Tibial nerve (tissue), 4 donors: ENCODE measurements around the gene PSD2. TPM values are rescaled to one million over a fixed set of nuclear protein-coding genes. Genes with fewer than 3 reads are reported as not detected.
A peak's percentile ranks its signal among the peaks of the same experiment; 100 is the strongest.

ENCODE experiments used
- DNase-seq, 2 donors: peaks; one replicate each; pipeline ENCODE4 v3.0.0-alpha.2; 2019; ENCODE audit warnings: low spot score in 2 of 2
- H3K27ac ChIP-seq, 4 donors: fragments of 200-600 bp; sonication (generic) in 3 of 4; one replicate each; pipeline ENCODE4 v1.5.1; 2017 to 2019; ENCODE audit warnings: mild to moderate bottlenecking in 1 of 4
- H3K27me3 ChIP-seq, 2 donors: fragments of 200-600 bp; sonication (generic) in 1 of 2; one replicate each; pipeline versions ENCODE4 v1.5.1 to v1.6.0; 2017 to 2019
- H3K36me3 ChIP-seq, 3 donors: fragments of 200-600 bp; sonication (generic); one replicate each; pipeline ENCODE4 v1.5.1; 2018 to 2019
- H3K4me1 ChIP-seq, 4 donors: fragments of 200-600 bp; sonication (generic) in 3 of 4; one replicate each; pipeline ENCODE4 v1.5.1; 2017 to 2019
- H3K4me3 ChIP-seq, 4 donors: fragments of 200-600 bp; sonication (generic) in 3 of 4; one replicate each; pipeline ENCODE4 v1.5.1; 2017 to 2019; ENCODE audit warnings: mild to moderate bottlenecking in 1 of 4, moderate library complexity in 1 of 4
- H3K9me3 ChIP-seq, 4 donors: fragments of 200-600 bp; sonication (generic) in 3 of 4; one replicate each; pipeline ENCODE4 v1.5.1; 2017 to 2019
- EP300 ChIP-seq, 2 donors: sonication (generic); formaldehyde crosslinking; IDR thresholded peaks; one replicate each; pipeline ENCODE4 v1.6.1; 2017; ENCODE audit warnings: antibody characterized with exemption in 2 of 2, mild to moderate bottlenecking in 1 of 2
- POLR2A ChIP-seq, 2 donors: fragments of 450-650 bp; IDR thresholded peaks; one replicate each; pipeline ENCODE4 v1.6.1; 2017; ENCODE audit warnings: antibody characterized with exemption in 2 of 2, mild to moderate bottlenecking in 2 of 2, moderate library complexity in 2 of 2
- WGBS, 2 donors: methylation state at CpG; one replicate each; pipeline ENCODE4 v1.1.5; 2018; 5-methylcytosine and 5-hydroxymethylcytosine counted together
- total RNA-seq, 4 donors: library from RNA; depleted of rRNA; stranded (reverse); fragments of >200 nt; gene quantifications; one replicate each; pipeline ENCODE4 v1.1.0, GENCODE V29; 2016
- TF ChIP-seq, protein P1 (sequence below), 5 experiments: fragments of 200-600 bp in 3 of 5; fragments of 450-650 bp in 2 of 5; sonication (generic) in 3 of 5; IDR thresholded peaks; one replicate each; pipeline ENCODE4 v1.5.1; 2016 to 2019; ENCODE audit warnings: antibody characterized with exemption in 5 of 5, mild to moderate bottlenecking in 3 of 5, moderate library complexity in 2 of 5

The PSD2 gene
- total RNA-seq, 4 donors from 2014 or later: under 0.01 to 0.30 (median 0.21) TPM; not detected in 1

DNA sequence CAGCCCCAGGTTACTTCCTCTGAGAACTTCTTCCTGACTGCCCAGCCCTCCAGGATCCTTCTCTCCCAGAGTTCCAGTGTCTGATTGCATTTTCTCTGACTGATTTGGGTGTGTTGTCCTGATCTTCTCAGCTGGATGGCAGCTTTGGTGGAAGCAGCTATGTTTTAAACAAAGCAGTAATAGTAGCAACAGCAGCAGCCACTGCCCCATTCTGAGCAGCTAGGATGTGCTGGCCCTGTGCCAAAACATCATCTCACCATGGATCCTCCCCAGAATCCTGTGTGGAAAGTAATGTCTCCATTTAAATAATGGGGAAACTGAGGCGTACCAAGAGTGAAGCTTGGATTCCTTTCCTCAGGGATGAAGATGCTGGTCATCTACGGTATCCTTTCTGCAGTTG is 46.4 kb upstream of the PSD2 start:
- Histone ChIP-seq H3K36me3 (no peaks in the 10 kb centered on the region), H3K4me3 (no peak overlapping the region), H3K9me3 (no peaks in the 10 kb centered on the region), H3K4me1 (peaks cover 0 to 52% (median 24%) of the 10 kb centered on the region in 4 donors), H3K27me3 (peaks cover 0 to 21% of the 10 kb centered on the region in 2 donors), H3K27ac (peak overlapping the region in 1 of 4 donors; percentile 36)
- no peak for DNase-seq
- 92 to 94% methylated on average over 2 of the region's 2 CpGs for WGBS, 2 donors
- TF ChIP-seq EP300 (IDR thresholded peaks at IDR 0.05) (no peak), POLR2A (IDR thresholded peaks at IDR 0.05) (no peak)
- TF ChIP-seq, protein P1, sequence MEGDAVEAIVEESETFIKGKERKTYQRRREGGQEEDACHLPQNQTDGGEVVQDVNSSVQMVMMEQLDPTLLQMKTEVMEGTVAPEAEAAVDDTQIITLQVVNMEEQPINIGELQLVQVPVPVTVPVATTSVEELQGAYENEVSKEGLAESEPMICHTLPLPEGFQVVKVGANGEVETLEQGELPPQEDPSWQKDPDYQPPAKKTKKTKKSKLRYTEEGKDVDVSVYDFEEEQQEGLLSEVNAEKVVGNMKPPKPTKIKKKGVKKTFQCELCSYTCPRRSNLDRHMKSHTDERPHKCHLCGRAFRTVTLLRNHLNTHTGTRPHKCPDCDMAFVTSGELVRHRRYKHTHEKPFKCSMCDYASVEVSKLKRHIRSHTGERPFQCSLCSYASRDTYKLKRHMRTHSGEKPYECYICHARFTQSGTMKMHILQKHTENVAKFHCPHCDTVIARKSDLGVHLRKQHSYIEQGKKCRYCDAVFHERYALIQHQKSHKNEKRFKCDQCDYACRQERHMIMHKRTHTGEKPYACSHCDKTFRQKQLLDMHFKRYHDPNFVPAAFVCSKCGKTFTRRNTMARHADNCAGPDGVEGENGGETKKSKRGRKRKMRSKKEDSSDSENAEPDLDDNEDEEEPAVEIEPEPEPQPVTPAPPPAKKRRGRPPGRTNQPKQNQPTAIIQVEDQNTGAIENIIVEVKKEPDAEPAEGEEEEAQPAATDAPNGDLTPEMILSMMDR (IDR thresholded peaks at IDR 0.05): no peak

DNA sequence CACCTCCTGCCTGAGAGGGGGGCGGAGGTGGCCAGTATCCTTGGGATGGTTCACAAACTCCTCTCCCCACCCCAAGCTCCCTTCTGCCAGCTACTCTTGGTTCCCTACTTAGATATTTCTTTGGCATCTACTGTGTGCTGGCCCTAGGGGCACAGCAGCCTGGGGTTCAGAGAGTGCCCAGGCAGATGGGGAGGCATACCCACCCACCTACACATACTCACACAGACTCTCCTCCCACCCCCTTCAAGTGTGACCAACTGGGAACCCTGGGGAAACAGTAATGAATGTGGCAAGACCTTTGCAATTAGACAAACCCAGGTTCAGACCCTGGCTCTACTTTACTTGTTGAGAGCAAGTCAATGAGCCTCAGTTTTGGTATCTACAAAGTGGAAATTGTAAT is 44.4 kb upstream of the PSD2 start:
- TF ChIP-seq EP300 (IDR thresholded peaks at IDR 0.05) (no peak), POLR2A (IDR thresholded peaks at IDR 0.05) (no peak)
- TF ChIP-seq, protein P1 (IDR thresholded peaks at IDR 0.05): no peak
- H3K9me3 ChIP-seq: no peaks in the 10 kb centered on the region
- peaks cover 0 to 41% of the 10 kb centered on the region in 2 donors for H3K27me3 ChIP-seq

DNA sequence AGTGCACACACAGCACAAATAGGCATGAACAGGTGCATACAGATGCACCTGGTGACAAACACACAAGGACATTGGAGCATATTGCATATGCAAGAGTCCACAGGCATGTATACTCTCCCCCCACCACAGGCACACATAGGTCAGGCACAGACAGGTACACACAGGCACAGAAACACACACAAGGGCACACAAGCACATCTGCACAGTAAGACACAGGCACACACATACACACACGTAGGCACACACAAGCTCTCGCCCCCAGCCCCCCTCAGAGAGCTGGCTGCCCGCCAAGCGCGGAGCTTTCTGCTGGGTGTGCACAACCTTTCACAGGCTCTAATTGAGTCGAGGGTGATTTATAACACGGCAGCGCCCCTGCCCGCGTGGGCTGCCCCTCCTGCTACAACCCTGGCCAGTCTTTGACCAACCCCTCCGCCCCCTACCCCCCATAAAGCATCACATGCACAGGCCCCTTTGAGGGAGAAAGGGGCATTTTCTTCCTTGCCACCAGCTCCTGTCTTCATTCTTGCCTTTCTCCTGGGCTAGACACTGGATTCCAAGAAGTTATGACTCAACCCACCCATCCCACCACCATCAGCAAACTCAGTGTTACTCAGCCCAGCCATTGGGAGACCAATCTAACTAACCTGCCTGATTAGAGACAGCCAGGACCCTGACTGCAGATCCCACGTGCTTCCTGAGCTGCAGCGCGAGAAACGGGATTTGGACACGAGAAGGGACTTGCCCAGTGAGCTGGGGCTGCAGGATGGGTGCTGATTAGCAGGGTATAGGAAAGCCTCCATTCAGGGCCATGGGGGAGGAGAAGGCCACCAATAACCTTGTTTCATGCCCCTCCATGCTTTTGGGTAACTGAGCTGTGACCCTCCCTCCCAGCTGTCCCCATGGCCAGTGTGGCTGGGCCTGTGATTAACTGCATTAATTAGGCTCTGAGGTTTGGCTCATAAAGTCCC is 42.8 kb upstream of the PSD2 start:
- 29 to 34% methylated on average over 16 of the region's 16 CpGs for WGBS, 2 donors
- no peak overlapping the region for H3K4me3 ChIP-seq
- no peaks in the 10 kb centered on the region for H3K36me3 ChIP-seq
- peaks cover 0 to 51% of the 10 kb centered on the region in 2 donors for H3K27me3 ChIP-seq
- TF ChIP-seq, protein P1 (IDR thresholded peaks at IDR 0.05): no peak
- H3K27ac ChIP-seq: no peak overlapping the region
- no peaks in the 10 kb centered on the region for H3K9me3 ChIP-seq
- DNase-seq: no peak
- H3K4me1 ChIP-seq: peaks cover 0 to 29% (median 8%) of the 10 kb centered on the region in 4 donors

More for the DNA sequence above, 44.4 kb upstream of the PSD2 start:
- no peak for DNase-seq
- Histone ChIP-seq H3K36me3 (no peaks in the 10 kb centered on the region), H3K4me1 (peaks cover 0 to 41% (median 21%) of the 10 kb centered on the region in 4 donors), H3K27ac (no peak overlapping the region), H3K4me3 (no peak overlapping the region)
- WGBS, 2 donors: 90 to 100% methylated on average over 1 of the region's 1 CpG

DNA sequence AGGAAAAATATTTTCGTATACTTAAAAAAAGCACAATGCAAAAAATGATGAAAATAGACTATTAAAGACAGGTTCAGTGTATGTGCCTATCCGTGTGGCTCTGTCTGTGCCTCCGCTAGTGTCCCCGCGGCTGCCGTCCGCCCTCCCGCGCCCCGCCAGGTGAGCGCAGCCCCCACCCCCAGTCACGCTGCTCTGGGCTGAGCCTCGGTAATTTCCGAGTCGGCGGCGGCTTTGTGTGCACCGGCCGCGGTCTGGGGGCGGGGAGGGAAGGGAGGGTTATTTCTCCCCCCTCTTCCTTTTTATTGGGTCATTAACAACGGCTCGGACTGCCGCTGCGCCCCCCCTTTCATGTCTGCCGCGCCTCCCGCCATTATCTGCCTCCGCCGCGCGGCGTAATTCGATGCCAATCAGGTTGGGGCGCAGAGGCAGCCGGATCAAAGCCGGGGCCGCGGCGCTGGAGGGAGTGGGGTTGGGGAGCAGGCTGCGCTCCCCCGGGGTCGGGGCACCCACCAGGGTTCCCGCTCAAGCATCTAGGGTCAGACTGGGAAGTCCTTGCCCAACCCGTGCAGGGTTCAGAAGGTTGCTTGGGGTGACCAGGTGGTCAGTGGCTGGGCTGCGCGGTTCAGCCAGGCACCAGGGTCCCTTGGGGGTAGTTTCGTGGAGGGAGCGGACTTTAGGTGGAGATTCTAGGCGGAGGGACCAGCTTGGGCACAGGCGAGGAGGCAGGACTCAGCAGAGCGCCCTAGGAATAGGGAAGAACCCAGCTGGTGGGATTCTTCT is 39.5 kb upstream of the PSD2 start:
- H3K27ac ChIP-seq: no peak overlapping the region
- 12 to 13% methylated on average over 50 to 51 of the region's 52 CpGs for WGBS, 2 donors
- H3K36me3 ChIP-seq: no peaks in the 10 kb centered on the region
- TF ChIP-seq POLR2A (IDR thresholded peaks at IDR 0.05) (no peak), EP300 (IDR thresholded peaks at IDR 0.05) (no peak)
- TF ChIP-seq, protein P1 (IDR thresholded peaks at IDR 0.05): no peak
- no peaks in the 10 kb centered on the region for H3K9me3 ChIP-seq
- peak overlapping the region in 3 of 4 donors; percentile 14 to 31 (median 17) for H3K4me3 ChIP-seq
- peaks cover 0 to 45% of the 10 kb centered on the region in 2 donors for H3K27me3 ChIP-seq
- H3K4me1 ChIP-seq: peaks cover 0 to 26% (median 8%) of the 10 kb centered on the region in 4 donors
- no peak for DNase-seq
